Posterior cingulate gyrus (tissue), 11 donors: Measurements from ENCODE around the gene KLHDC9.
A peak's percentile ranks its signal among the peaks of the same experiment; 100 is the strongest.

ENCODE experiments used
- DNase-seq, 10 donors: peaks; one replicate each; pipeline versions ENCODE4 v3.0.0 to v3.0.0-alpha.2; 2020 to 2021; ENCODE audit warnings: mixed read lengths in 3 of 10
- intact Hi-C: fragments of 100-400 bp; cut with DNase I; formaldehyde crosslinking; loops from one replicate; pipeline ENCODE4 v1.15.1; 2023

KLHDC9 gene

DNA sequence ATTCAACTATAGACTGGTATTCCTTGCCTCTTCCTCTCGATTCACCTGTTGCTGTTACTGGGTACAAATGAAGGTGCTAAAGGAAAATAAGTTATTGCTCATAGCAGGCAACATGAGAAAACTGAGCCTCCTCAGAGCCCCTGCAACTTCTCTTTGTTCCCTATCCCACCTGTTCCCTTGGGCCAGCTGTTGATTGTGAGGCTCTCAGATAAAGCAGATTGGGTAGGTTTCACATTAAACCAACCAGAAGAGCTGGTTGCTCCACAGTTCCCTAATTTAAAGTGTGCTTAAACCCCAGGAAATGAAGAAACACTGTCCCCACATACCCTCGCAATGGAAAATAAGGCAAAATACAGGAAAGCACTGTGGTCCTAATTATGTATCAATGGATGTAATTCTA, 29.5 kb downstream of the KLHDC9 start:
- no peak for DNase-seq
- intact Hi-C loops: no loop called here

DNA sequence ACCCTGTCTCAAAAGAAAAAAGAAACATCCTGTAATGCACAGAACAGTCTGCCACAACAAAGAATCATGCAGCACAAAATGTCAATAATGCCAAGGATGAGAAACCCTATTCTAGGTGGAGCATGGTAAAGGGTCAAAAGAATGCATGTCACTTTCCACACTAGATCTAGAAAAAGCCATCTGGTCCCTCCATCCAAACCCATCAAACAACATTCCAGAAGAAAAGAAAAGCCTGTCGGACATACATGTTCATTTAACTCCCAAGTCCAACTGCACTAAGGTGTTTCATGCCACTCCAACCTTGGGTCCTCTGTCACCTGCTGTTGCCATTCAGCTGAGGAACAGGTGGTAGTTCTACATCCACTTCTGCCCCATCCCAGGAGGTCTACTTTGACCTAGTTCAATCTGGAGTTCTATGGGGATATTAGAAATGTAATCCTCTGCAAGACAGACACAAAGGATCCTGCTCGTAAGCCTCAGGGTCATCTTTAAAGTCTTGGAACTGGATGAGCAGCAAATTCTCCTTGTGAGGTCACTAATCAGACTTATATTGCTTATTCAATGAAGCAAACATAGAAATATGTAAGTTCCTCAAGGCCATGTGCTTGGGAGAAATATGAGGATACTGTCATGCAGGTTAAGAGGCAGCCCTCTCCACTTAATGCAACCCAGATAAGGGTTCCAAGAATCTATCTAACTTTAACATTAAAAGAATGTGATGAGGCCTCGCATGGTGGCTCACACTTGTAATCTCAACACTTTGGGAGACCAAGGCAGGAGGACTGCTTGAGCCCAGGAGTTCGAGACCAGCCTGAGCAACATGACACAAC, 30.6 kb downstream of the KLHDC9 start:
- peak in 1 of 10 donors; percentile 14 for DNase-seq
- intact Hi-C loops: no loop called here

DNA sequence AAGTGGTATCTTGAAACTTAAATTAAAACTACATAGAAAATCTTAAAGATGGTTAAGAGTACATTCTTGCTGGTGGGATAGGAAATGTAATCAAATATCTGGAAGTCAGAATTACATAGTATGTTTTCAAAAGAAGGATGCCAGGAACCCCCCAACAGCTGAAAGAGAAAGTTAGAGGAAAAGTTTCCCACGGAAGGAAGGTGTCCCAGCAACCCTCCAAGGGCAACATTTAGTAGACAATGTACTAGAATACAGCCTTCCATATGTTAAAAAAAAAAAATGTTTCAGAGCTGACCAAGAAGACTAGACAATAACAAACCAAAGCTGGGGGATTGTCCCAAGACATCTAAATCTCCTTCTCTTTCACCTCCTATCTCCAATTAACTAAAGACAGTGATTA, 32.1 kb downstream of the KLHDC9 start:
- intact Hi-C loops: loop anchor here (5.0 kb wide), 2 partner anchors 33 to 83 kb away; partner anchors contain the start of genes KLHDC9 and USF1
- no peak for DNase-seq

GRCh38 chr1:161131523-161132409, 33.6 kb downstream of the KLHDC9 start:
- DNase-seq: peak in 1 of 10 donors; percentile 5
- intact Hi-C loops: loop anchor here (2.0 to 5.0 kb wide), 3 partner anchors 13 to 84 kb away; partner anchors contain the start of genes KLHDC9, NIT1, PFDN2 and USF1

DNA sequence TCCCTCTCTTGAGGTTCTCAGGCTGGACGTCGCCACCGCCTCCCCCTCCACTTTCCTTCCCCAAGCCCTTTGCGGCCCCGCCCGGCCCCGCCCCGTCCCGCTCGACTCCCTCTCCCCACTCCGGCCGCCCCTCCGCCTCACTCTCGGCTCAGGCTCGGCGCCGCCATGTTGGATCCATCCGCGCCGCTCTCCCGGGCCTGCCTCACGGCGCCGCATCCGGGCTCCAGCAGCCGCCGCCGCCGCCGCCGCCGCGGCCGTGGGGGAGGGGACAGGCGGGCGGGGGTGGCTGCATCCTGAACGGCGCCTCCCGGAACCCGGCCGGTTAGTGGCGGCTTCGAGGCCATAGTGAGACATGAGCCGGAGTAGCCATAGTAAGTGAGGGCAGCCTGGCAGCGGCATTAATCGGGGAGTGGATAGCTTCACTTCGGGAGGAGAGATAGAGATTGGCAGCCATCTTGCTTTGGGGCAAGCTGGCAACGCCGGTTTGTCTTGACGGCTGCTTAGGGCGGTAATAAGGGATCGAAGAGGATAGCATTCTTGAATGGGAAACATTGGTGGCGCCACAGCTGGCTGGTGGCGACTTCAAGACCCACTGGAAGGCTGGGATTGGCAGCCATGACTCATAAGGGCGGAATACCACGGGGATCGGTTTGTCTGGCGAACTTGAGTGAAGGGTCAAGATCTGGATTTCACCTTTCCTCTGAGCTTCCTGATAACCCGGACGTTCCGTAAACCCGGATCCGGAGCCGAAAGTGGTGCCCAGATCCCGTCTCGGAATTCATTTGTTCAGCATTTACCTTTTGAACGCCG, 34.5 kb downstream of the KLHDC9 start, which contains the start of gene DEDD:
TSS of gene DEDD (minus strand) at position 258 of the 810 bp plus-strand sequence. CDS start 8,205 bp downstream, outside the sequence.
- intact Hi-C loops: loop anchor here (1.0 to 5.0 kb wide), 4 partner anchors 14 to 85 kb away; partner anchors contain the start of genes KLHDC9, NIT1, PFDN2 and UFC1
- peak; percentile 85 to 99 (median 90) for DNase-seq

GRCh38 chr1:161133220-161133740, 35.1 kb downstream of the KLHDC9 start:
- intact Hi-C loops: loop anchor here (1.0 to 5.0 kb wide), 4 partner anchors 14 to 86 kb away; partner anchors contain the start of genes KLHDC9, NIT1, PFDN2 and UFC1
- no peak for DNase-seq

GRCh38 chr1:161137881-161138280, 39.7 kb downstream of the KLHDC9 start:
- intact Hi-C loops: no loop called here
- DNase-seq: peak in 1 of 10 donors; percentile 8

DNA sequence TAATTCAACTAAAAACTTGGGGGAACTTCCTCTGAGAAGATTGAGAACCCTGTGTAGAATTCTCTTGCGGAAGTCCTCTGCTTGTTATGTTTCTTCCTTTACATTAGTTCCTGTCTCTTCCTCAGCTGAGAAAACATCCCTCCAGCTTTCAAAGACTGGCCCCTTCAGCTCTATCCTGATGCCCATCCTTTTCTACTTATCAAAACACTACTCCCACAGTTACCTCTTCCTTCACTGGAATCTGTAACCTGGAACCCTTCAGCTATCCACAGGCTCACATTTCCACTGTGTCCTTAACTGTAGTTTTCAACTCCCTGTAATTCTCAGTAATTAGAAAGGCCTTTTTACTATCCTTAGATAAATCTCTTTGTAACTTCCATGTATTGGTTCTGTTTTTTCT, 40.3 kb downstream of the KLHDC9 start:
- intact Hi-C loops: no loop called here
- DNase-seq: no peak

- DNase-seq: no peak
- intact Hi-C loops: no loop called here
Observed at GRCh38 chr1:161139766-161140165, 41.6 kb downstream of the KLHDC9 start.

- intact Hi-C loops: no loop called here
- peak in 1 of 10 donors; percentile 45 for DNase-seq
Observed at GRCh38 chr1:161140755-161141400, 42.7 kb downstream of the KLHDC9 start.

- intact Hi-C loops: no loop called here
- no peak for DNase-seq
Observed at GRCh38 chr1:161145832-161146231, 47.7 kb downstream of the KLHDC9 start.
